ENCODE data around the gene PPARG. TPM values are rescaled to one million over a fixed set of nuclear protein-coding genes. Genes with fewer than 3 reads are reported as not detected.

Gene PPARG
- 37.4 to 43.6 TPM (median 41.5 TPM) in 5 replicates for total RNA-seq (2022; extraction: Qiagen RNA extraction)

GRCh38 chr3:12288182-12289129 lies at the start of gene PPARG:
TSS of gene PPARG (plus strand) at chr3:12289070. CDS start at chr3:12379712, 90,642 bp downstream.

Other genes with a start within 250 kb of the PPARG start
- gene TIMP4, start 130.2 kb upstream of the PPARG start, total RNA-seq (2022; extraction: Qiagen RNA extraction): 11.4 to 13.6 TPM (median 11.9 TPM) in 5 replicates
- 17.7 to 19.6 TPM (median 18.4 TPM) in 5 replicates for gene TSEN2, start 195.4 kb downstream of the PPARG start, total RNA-seq (2022; extraction: Qiagen RNA extraction)